ENCODE measurements around the gene ISM1.

The ISM1 gene

GRCh38 chr20:13307562-13308163, 86.6 kb downstream of the ISM1 start:
- DNase-seq = no peak

GRCh38 chr20:13312300-13312699, 91.2 kb downstream of the ISM1 start:
- Histone ChIP-seq H4K20me1 (ENCODE audit: insufficient read depth, low read length) (no peaks in the 10 kb centered on the region), H3K9ac (ENCODE audit: low read length) (no peak overlapping the region), H3K9me3 (replicated peaks; ENCODE audit: insufficient read depth, low read length) (no peaks in the 10 kb centered on the region), H3K27me3 (replicated peaks; ENCODE audit: insufficient read depth, low read length) (no peaks in the 10 kb centered on the region), H3F3A (ENCODE audit: insufficient read depth, low read length) (no peaks in the 10 kb centered on the region), H3K79me2 (ENCODE audit: low read length) (no peaks in the 10 kb centered on the region), H3K4me1 (ENCODE audit: low read length) (no peaks in the 10 kb centered on the region), H3K4me2 (ENCODE audit: low read depth, low read length) (no peak overlapping the region), H3K9me2 (replicated peaks; ENCODE audit: insufficient read depth, low read length) (no peaks in the 10 kb centered on the region), H3K4me3 (ENCODE audit: low read length) (no peak overlapping the region), H2AFZ (ENCODE audit: low read length) (no peak overlapping the region), H3K36me3 (replicated peaks; ENCODE audit: insufficient read depth, low read length) (no peaks in the 10 kb centered on the region), H3K27ac (ENCODE audit: low read length) (no peak overlapping the region)
- TF ChIP-seq EZH2 (optimal IDR thresholded peaks at IDR 0.05; ENCODE audit: low read depth, low read length) = no peak
- TF ChIP-seq EZH2phosphoT487 (IDR thresholded peaks at IDR 0.05; ENCODE audit: low read length) = no peak
- TF ChIP-seq CTCF (IDR thresholded peaks at IDR 0.05; ENCODE audit: low read length) = no peak
- DNase-seq = no peak

More at GRCh38 chr20:13307562-13308163, 86.6 kb downstream of the ISM1 start:
- no peaks in the 10 kb centered on the region for H3K79me2 ChIP-seq (ENCODE audit: low read length)
- H3K9me2 ChIP-seq (replicated peaks; ENCODE audit: insufficient read depth, low read length) = no peaks in the 10 kb centered on the region
- H3K27ac ChIP-seq (ENCODE audit: low read length) = no peak overlapping the region
- H3K27me3 ChIP-seq (replicated peaks; ENCODE audit: insufficient read depth, low read length) = no peaks in the 10 kb centered on the region
- no peaks in the 10 kb centered on the region for H3K36me3 ChIP-seq (replicated peaks; ENCODE audit: insufficient read depth, low read length)
- H3K4me2 ChIP-seq (ENCODE audit: low read depth, low read length) = no peak overlapping the region
- H2AFZ ChIP-seq (ENCODE audit: low read length) = no peak overlapping the region
- no peaks in the 10 kb centered on the region for H3K9me3 ChIP-seq (replicated peaks; ENCODE audit: insufficient read depth, low read length)
- no peak overlapping the region for H3K9ac ChIP-seq (ENCODE audit: low read length)
- H4K20me1 ChIP-seq (ENCODE audit: insufficient read depth, low read length) = no peaks in the 10 kb centered on the region
- no peak for TF ChIP-seq EZH2phosphoT487 (IDR thresholded peaks at IDR 0.05; ENCODE audit: low read length)
- TF ChIP-seq EZH2 (optimal IDR thresholded peaks at IDR 0.05; ENCODE audit: low read depth, low read length) = no peak
- TF ChIP-seq CTCF (IDR thresholded peaks at IDR 0.05; ENCODE audit: low read length) = no peak
- no peak overlapping the region for H3K4me3 ChIP-seq (ENCODE audit: low read length)
- H3F3A ChIP-seq (ENCODE audit: insufficient read depth, low read length) = no peaks in the 10 kb centered on the region
- no peaks in the 10 kb centered on the region for H3K4me1 ChIP-seq (ENCODE audit: low read length)

DNA sequence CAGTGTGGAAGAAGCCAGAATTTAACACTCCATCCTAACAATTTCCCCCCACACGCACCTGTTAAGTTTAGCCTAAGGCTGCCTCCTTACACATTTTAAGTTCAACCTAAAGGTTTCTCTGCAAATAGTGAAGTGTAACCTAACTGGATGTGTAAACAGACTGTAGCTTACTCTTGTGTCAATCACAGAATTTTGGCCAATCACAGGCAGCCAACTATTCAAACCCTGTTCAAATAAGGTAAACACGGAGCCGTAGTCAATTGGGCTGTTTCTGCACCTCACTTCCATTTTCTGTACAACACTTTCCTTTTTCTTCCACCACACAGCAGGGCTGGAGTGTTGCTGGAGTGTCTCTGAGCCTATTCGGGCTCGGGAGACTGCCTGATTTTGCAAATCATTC, 92.1 kb downstream of the ISM1 start:
- H3K4me2 ChIP-seq (ENCODE audit: low read depth, low read length) = no peak overlapping the region
- no peaks in the 10 kb centered on the region for H3K4me1 ChIP-seq (ENCODE audit: low read length)
- H3K9ac ChIP-seq (ENCODE audit: low read length) = no peak overlapping the region
- no peaks in the 10 kb centered on the region for H3K9me2 ChIP-seq (replicated peaks; ENCODE audit: insufficient read depth, low read length)
- H4K20me1 ChIP-seq (ENCODE audit: insufficient read depth, low read length) = no peaks in the 10 kb centered on the region
- no peaks in the 10 kb centered on the region for H3K79me2 ChIP-seq (ENCODE audit: low read length)
- no peaks in the 10 kb centered on the region for H3K36me3 ChIP-seq (replicated peaks; ENCODE audit: insufficient read depth, low read length)
- H3K4me3 ChIP-seq (ENCODE audit: low read length) = no peak overlapping the region
- H3K27ac ChIP-seq (ENCODE audit: low read length) = no peak overlapping the region
- TF ChIP-seq EZH2 (optimal IDR thresholded peaks at IDR 0.05; ENCODE audit: low read depth, low read length) (no peak), CTCF (IDR thresholded peaks at IDR 0.05; ENCODE audit: low read length) (no peak), EZH2phosphoT487 (IDR thresholded peaks at IDR 0.05; ENCODE audit: low read length) (no peak)
- DNase-seq = no peak
- H2AFZ ChIP-seq (ENCODE audit: low read length) = no peak overlapping the region
- no peaks in the 10 kb centered on the region for H3K27me3 ChIP-seq (replicated peaks; ENCODE audit: insufficient read depth, low read length)
- no peaks in the 10 kb centered on the region for H3F3A ChIP-seq (ENCODE audit: insufficient read depth, low read length)
- no peaks in the 10 kb centered on the region for H3K9me3 ChIP-seq (replicated peaks; ENCODE audit: insufficient read depth, low read length)

All from MM.1S (cell line).